GM23248 (cell line): ENCODE data around the gene IFNA10.
"Not testable (repeated sequence)": the region's sequence is repeated elsewhere in the genome, so short reads cannot be mapped to it uniquely, and the experiment has no call there.

Experiments used
- EZH2 ChIP-seq: fragments of 200-600 bp; sonication (generic); IDR thresholded peaks from 2 replicates; pipeline ENCODE4 v1.6.1; 2018; ENCODE audit warnings: antibody characterized with exemption, mild to moderate bottlenecking; ENCODE audit not compliant: insufficient read depth, poor library complexity, severe bottlenecking
- EZH2phosphoT487 ChIP-seq: fragments of 200-600 bp; sonication (generic); IDR thresholded peaks from 2 replicates; pipeline ENCODE4 v1.6.1; 2018; ENCODE audit warnings: antibody characterized with exemption, moderate library complexity, mild to moderate bottlenecking, low read depth; ENCODE audit not compliant: insufficient read depth

- TF ChIP-seq EZH2phosphoT487, EZH2: not testable (repeated sequence)
Observed at GRCh38 chr9:21207043-21207442, at the start of gene IFNA10.
